HG03045 (cell line): ENCODE results near the gene SLC38A4.
"Not testable (repeated sequence)": the region's sequence is repeated elsewhere in the genome, so short reads cannot be mapped to it uniquely, and the experiment has no call there.

Experiments used
- ATAC-seq: cut with Tn5 transposase; IDR thresholded peaks from one replicate; pipeline ENCODE4 v1.9.1; 2021; ENCODE audit warnings: mild to moderate bottlenecking, moderate library complexity; ENCODE audit not compliant: unreplicated experiment

SLC38A4 gene

GRCh38 chr12:46779063-46779462 lies 46.7 kb downstream of the SLC38A4 start:
- no peak for ATAC-seq

DNA sequence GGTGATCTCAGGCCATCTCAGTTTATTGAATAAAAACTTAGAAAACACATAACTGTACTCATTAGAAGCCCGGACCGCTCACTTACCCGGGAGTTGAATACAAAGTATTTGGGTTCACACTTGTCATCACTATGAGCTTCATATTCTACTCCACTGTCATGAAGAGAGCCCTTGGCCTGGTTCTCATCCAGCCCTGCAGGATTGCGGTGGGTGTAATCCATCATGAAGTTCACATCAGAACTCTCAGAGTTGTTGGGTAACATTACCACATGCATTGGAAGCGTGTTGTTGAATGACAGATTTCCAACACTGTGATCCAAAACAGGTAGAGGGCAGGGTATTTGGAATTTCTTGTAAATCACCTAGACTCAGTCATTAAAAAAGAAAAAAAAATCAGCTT lies 47.4 kb downstream of the SLC38A4 start:
- no peak for ATAC-seq

- no peak for ATAC-seq
These were observed 48.2 kb downstream of the SLC38A4 start for GRCh38 chr12:46777587-46777986.

DNA sequence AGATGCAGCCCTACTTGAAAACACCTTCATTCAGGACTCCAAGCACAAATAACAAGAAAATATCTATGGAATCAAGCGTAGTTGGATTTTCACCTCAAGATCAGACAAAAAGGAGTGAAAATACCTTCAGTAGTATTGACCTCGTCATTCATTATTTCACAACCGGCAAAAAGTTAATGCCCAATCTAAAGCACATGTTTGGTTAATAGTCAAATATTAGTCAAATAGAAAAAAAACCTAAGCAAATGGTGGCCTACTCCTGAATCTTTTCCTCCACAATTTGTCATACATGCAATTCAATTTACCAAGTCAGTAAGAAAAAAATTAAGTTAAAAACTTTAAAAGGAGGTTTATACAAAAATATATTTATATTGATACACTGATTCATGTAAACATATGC lies 50.0 kb downstream of the SLC38A4 start:
- ATAC-seq: no peak

DNA sequence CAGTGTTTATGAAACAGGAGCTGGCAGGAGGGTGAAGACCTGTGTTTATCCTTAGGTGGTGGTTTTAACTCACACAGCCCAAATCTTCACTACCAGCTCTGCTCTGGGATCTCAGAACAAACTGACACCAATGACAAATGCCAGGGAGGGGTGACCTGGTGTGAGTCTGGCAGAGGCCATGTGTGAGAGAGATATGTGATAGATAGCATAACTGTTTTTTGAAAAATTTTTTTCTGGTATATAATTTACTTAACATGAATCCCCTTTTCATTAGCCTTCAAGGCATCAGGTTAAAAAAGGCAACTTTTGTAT lies 51.5 kb downstream of the SLC38A4 start:
- ATAC-seq: no peak

DNA sequence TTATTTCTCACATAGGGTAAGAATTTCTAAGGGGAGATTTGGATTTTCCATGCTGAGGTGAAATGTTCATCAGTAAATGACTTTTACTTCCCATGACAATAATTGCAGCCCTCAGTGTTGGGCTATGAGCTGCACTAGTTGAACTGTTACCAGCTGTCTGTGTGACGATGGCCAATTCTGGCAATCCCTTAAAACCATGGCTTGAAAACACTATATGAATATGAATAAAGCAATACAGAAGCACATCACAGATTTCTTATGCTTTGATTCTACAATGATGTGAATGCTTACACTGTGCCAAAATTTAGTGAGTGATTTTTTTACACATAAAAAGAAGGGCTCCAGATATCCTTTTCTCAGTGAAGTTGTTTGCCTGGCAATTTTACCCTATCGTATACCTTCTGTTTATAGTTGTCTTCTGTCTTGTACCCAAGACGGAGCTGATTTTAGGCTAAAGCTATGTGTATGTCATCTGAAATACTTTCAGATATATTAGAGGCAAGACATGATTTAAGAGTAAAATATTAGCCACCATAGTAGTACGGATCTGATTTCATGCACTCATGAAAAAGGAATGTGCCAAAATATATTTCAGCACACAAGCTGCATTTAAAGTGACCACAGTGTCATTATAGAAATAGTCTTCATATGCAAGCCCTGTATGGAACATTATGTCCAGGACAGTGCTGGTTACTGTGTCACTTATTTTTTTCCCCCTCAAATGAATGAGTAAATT lies 52.0 kb downstream of the SLC38A4 start:
- ATAC-seq: no peak

DNA sequence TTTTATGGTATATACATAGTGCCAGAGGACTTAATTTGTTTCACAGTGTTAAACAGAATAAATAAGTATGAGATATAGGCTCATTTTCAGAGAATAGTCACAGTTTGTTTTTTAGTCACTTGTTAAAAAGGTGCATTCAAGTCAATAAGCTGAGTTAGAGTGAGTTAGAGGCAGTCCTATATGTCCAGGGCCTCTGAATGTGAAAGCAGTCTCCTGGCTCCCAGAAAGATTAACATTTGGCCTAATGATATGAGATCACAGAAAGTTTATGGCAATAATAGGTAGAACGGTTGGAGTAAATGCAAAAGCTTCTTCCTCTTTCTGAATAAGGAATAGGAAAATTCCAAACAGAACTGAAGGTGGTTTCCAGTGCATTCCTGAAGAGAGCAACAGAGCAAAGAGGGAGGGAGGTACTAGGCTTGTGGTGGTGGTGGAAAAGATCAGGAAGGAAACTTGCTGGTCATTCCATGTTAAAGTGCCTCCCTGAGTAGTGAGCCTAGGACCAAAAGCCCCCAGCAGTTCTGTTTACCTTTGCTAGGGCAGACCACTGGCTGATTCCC lies 54.4 kb downstream of the SLC38A4 start:
- ATAC-seq: no peak

DNA sequence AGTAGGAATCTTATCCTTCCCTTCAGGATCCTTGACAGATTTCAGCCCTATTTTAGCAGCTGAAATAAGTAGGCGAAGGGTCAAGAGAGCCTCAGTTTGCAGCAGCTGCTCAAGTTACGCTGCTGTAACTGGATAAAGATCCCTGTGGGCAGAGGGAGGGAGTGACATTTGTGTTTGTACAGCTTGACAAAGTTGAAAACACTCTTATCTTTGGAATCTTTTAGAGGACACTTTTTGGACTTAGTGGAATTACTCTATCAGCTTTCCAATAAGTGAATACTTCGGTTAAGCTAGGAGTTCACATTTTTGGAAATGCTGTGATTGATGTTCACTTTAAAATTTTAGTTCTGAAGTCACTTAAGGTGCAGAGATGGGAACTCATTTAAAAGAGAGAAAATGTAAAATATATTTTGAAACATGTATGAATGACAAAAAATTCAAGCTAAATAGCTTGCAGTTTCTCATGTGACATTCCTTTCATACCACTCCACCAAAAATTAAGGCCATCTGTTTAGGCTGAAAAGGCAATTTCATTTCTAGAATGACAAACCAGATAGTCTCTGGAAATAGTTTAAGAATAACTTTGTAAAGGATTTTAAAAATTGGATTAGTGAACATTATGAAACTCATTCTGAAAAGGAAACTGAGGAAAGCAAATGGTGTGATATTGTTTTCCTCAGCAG lies 55.2 kb downstream of the SLC38A4 start:
- ATAC-seq: no peak

GRCh38 chr12:46764005-46764404 lies 61.8 kb downstream of the SLC38A4 start:
- no peak for ATAC-seq

GRCh38 chr12:46763230-46763629 lies 62.6 kb downstream of the SLC38A4 start:
- no peak for ATAC-seq

GRCh38 chr12:46754550-46754949 lies 71.2 kb downstream of the SLC38A4 start:
- ATAC-seq: no peak

- no peak for ATAC-seq
These were observed 73.4 kb downstream of the SLC38A4 start for GRCh38 chr12:46752396-46752795.

GRCh38 chr12:46751173-46751572 lies 74.6 kb downstream of the SLC38A4 start:
- ATAC-seq: no peak

DNA sequence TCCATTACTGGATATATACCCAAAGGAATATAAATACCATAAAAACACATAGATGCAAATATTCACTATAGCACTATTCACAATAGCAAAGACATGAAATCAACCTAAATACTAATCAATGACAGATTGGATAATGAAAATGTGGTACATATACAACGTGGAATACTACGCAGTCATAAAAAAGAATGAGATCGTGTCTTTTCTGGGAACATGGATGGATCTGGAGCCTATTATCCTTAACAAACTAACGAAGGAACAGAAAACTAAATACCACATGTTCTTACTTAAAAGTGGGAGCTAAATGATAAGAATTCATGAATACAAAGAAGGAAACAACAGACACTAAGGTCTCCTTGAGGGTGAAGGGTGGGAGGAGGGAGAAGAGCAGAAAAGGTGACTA lies 76.5 kb downstream of the SLC38A4 start:
- ATAC-seq: no peak

- ATAC-seq: no peak
These were observed 81.5 kb downstream of the SLC38A4 start for GRCh38 chr12:46744283-46744682.

DNA sequence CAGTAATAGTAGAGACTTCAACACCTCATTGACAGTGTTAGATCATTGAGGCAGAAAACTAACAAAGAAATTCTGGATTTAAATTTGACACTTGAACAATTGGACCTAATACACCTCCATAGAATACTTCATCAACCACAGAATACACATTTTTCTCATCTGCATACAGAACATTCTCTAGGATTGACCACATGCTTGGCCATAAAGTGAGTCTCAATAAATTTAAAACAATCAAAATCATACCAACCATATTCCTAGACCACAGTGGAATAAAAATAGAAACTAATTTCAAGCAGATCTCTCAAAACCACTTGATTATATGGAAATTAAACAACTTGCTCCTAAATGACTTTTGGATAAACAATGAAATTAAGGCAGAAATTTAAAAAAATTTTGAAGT lies 82.3 kb downstream of the SLC38A4 start:
- ATAC-seq: no peak

- not testable (repeated sequence) for ATAC-seq
These were observed 83.5 kb downstream of the SLC38A4 start for GRCh38 chr12:46742271-46742670.

GRCh38 chr12:46725332-46725731 lies 100.5 kb downstream of the SLC38A4 start:
- ATAC-seq: no peak

DNA sequence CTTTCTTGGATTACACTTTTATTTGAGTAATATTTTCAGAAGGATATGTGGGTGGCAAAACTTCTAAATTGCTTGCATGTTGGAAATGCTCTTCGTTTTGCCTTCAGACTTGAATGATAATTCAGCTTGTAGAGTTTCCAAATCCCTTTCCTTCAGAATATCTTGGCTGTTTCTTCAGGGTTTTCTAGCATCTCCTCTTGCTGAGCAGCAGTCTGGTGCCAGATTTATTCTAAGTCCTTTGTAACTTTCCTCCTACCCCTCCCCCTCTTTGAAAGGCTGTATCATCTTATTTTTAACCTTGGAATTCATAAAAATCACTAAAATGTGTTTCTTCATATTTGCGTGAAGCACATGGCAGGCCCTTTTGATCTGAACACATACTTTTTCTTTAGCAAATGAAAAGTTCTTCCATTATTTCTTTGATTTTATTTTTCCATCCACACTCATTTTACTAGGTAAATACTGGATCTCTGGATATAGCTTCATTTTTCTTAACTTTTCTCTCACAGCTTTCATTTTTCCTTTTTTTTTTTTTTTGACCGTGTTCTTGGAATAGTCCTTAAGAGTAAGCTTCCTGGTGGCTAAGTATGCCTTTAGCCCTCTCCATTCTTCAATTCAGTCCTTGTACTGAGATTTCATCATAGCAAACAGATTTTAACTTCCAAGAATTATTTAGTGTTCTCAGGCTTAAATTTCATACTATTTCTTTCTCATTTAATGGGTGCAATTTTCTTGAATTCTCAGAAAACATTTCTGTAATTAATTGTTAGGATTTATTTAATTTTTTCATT lies 102.0 kb downstream of the SLC38A4 start:
- ATAC-seq: no peak

DNA sequence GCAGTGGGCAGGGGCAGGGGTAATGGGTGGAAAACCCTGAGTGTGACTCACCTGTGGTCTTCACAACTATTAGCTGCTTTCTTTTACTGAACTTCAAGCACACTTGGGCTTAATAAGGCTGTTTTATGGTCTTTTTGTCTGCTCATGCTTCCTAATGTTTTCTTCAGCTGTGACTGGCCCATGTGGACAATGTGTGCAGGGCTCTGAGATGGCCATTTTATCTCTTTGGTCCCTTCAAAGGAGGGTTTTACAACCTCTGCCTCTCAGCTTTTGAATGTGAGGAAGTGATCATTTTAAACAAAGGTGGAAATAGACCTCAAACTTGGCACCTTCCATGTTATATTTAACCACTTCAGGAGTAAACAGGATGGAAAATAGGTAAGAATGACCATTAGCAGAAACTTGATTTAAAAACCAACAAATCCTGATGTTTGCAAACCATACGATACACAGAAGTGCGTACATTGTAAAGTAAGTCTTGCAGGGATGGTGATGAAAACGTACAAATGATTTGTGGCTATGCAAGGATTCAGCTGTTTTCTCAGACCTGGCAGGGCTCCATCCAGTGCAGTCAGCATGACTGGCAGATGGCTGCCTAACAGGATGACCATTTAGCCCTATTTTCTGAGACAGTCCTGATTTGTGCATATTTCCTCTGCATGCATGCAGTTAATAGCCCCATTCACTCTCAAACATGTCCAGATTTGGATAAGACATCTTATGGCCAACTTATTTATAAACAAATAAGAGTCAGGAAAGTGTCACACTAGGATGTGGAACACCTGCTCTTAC lies 103.2 kb downstream of the SLC38A4 start:
- ATAC-seq: no peak

DNA sequence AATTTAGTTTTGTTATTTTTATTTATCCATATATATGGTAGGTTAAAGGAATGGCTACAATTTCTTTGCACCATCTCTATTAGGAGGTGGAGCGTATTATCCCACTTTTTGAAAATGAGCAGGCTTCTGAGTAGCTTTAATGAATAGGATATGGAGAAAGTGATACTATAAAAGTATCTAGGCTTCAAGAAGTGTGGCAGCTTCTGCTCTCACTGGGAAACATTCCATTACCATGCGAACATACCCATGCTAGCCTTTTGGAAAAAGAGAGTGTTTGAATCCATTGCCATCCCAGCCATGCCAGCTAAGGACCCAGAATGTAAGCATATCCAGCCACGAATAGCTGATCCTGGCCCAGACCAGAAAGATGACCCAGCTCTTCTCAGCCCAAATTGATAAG lies 107.3 kb downstream of the SLC38A4 start:
- ATAC-seq: no peak
